Testis (tissue), 2 donors: ENCODE measurements around the gene GRID1.

Experiments used
- CTCF ChIP-seq, 3 experiments: fragments of 450-650 bp in 2 of 3; fragments of 200-600 bp in 1 of 3; sonication (generic) in 1 of 3; IDR thresholded peaks; one replicate each; pipeline ENCODE4 v1.5.1; 2016 to 2019; ENCODE audit warnings: antibody characterized with exemption in 3 of 3, mild to moderate bottlenecking in 2 of 3, moderate library complexity in 1 of 3
- POLR2A ChIP-seq: fragments of 450-650 bp; IDR thresholded peaks from one replicate; pipeline ENCODE4 v1.6.1; 2017; ENCODE audit warnings: antibody characterized with exemption, mild to moderate bottlenecking, moderate library complexity

- TF ChIP-seq CTCF (IDR thresholded peaks at IDR 0.05) (no peak), POLR2A (no peak)
Observed at GRCh38 chr10:86261470-86261869, 105.1 kb downstream of the GRID1 start.
